HepG2 (cell line): ENCODE data around the gene ZNF786. TPM values are rescaled to one million over a fixed set of nuclear protein-coding genes. Genes with fewer than 3 reads are reported as not detected.

Experiments
- ARHGAP35 ChIP-seq: sonication (generic); formaldehyde crosslinking; IDR thresholded peaks from 2 replicates; pipeline ENCODE4 v1.9.0; 2022; ENCODE audit warnings: mild to moderate bottlenecking, inconsistent platforms, moderate library complexity, missing genetic modification reagents, borderline replicate concordance
- CBX2 ChIP-seq, 2 experiments: fragments of 200-600 bp in 1 of 2; sonication (generic); formaldehyde crosslinking in 1 of 2; IDR thresholded peaks; 2 replicates each; pipeline versions ENCODE4 v1.7.0 to v1.8.1; 2018 to 2022; ENCODE audit warnings: low read depth in 2 of 2, low read length in 1 of 2, mild to moderate bottlenecking in 1 of 2, missing genetic modification reagents in 1 of 2
- DPF2 ChIP-seq: sonication (generic); formaldehyde crosslinking; IDR thresholded peaks from 2 replicates; pipeline ENCODE4 v1.4.0; 2020; ENCODE audit warnings: mild to moderate bottlenecking, low read depth, missing genetic modification reagents, borderline replicate concordance
- E2F5 ChIP-seq: sonication (generic); formaldehyde crosslinking; conservative IDR thresholded peaks from 2 replicates; pipeline ENCODE4 v1.4.0; 2020; ENCODE audit warnings: missing genetic modification reagents
- FOSL1 ChIP-seq: sonication (generic); formaldehyde crosslinking; IDR thresholded peaks from 2 replicates; pipeline ENCODE4 v1.9.0; 2021; ENCODE audit warnings: missing genetic modification reagents, borderline replicate concordance
- HDAC2 ChIP-seq: sonication (generic); formaldehyde crosslinking; IDR thresholded peaks from 2 replicates; pipeline ENCODE4 v1.4.0; 2020; ENCODE audit warnings: missing genetic modification reagents
- KLF16 ChIP-seq, 2 experiments: sonication (generic) in 1 of 2; formaldehyde crosslinking in 1 of 2; IDR thresholded peaks; 2 replicates each; pipeline versions ENCODE4 v1.6.1 to v1.8.0; 2016 to 2023; ENCODE audit warnings: missing genetic modification reagents in 2 of 2, missing compliant biosample characterization in 1 of 2
- NCOA5 ChIP-seq: sonication (generic); formaldehyde crosslinking; IDR thresholded peaks from 2 replicates; pipeline ENCODE4 v1.4.0; 2020; ENCODE audit warnings: missing genetic modification reagents
- PCBP1 ChIP-seq: fragments of 200-400 bp; formaldehyde crosslinking; IDR thresholded peaks from 2 replicates; pipeline ENCODE4 v1.6.1; 2017; ENCODE audit warnings: mild to moderate bottlenecking, low read depth, low read length, borderline replicate concordance
- PCBP2 ChIP-seq: fragments of 200-400 bp; formaldehyde crosslinking; optimal IDR thresholded peaks from 2 replicates; pipeline ENCODE3; 2018; ENCODE audit warnings: low read length, low read depth; ENCODE audit not compliant: poor library complexity, severe bottlenecking
- REST ChIP-seq, 2 experiments: IDR thresholded peaks; 2 replicates each; pipeline ENCODE4 v1.6.1; 2011 to 2012; ENCODE audit warnings: low read length in 2 of 2, borderline replicate concordance in 1 of 2, low read depth in 1 of 2, mild to moderate bottlenecking in 1 of 2, moderate library complexity in 1 of 2
- RNF219 ChIP-seq: sonication (generic); formaldehyde crosslinking; IDR thresholded peaks from 2 replicates; pipeline ENCODE4 v1.5.0; 2020; ENCODE audit warnings: mild to moderate bottlenecking, missing genetic modification reagents
- RXRA ChIP-seq: sonication (generic); formaldehyde crosslinking; IDR thresholded peaks from 2 replicates; pipeline ENCODE4 v1.5.1; 2020; ENCODE audit warnings: missing genetic modification reagents
- SALL1 ChIP-seq: sonication (generic); formaldehyde crosslinking; IDR thresholded peaks from 2 replicates; pipeline ENCODE4 v1.8.0; 2022; ENCODE audit warnings: mild to moderate bottlenecking, missing genetic modification reagents
- TCF7 ChIP-seq: sonication (generic); IDR thresholded peaks from 2 replicates; pipeline ENCODE4 v1.6.1; 2016; ENCODE audit warnings: antibody characterized with exemption, low read depth
- TOPORS ChIP-seq: sonication (generic); formaldehyde crosslinking; IDR thresholded peaks from 2 replicates; pipeline ENCODE4 v1.8.0; 2023; ENCODE audit warnings: mild to moderate bottlenecking, missing genetic modification reagents
- TP53 ChIP-seq: sonication (generic); formaldehyde crosslinking; conservative IDR thresholded peaks from 2 replicates; pipeline ENCODE4 v1.4.0; 2020; ENCODE audit warnings: missing genetic modification reagents
- ZFX ChIP-seq: sonication (generic); formaldehyde crosslinking; IDR thresholded peaks from 2 replicates; pipeline ENCODE4 v1.4.0; 2020; ENCODE audit warnings: mild to moderate bottlenecking, low read depth, missing genetic modification reagents, moderate library complexity
- ZIK1 ChIP-seq: sonication (generic); formaldehyde crosslinking; IDR thresholded peaks from 2 replicates; pipeline ENCODE4 v1.5.0; 2020; ENCODE audit warnings: mild to moderate bottlenecking, low read depth, missing genetic modification reagents, borderline replicate concordance
- ZNF17 ChIP-seq: sonication (generic); formaldehyde crosslinking; IDR thresholded peaks from 2 replicates; pipeline ENCODE4 v1.5.0; 2020; ENCODE audit warnings: mild to moderate bottlenecking, missing genetic modification reagents
- ZNF546 ChIP-seq: sonication (generic); formaldehyde crosslinking; conservative IDR thresholded peaks from 2 replicates; pipeline ENCODE4 v1.8.1; 2023; ENCODE audit warnings: mild to moderate bottlenecking, missing genetic modification reagents
- ZNF569 ChIP-seq: sonication (generic); formaldehyde crosslinking; IDR thresholded peaks from 2 replicates; pipeline ENCODE4 v1.5.0; 2020; ENCODE audit warnings: mild to moderate bottlenecking, missing genetic modification reagents, moderate library complexity, borderline replicate concordance
- ZNF678 ChIP-seq: sonication (generic); formaldehyde crosslinking; IDR thresholded peaks from 2 replicates; pipeline ENCODE4 v1.4.0; 2020; ENCODE audit warnings: mild to moderate bottlenecking, missing genetic modification reagents
- polyA plus RNA-seq, 8 experiments: library from polyadenylated mRNA; depleted of rRNA in 3 of 8; stranded (reverse) in 7 of 8; unstranded in 1 of 8; fragments of >200 nt; fragmentation: Illumina TruSeq in 4 of 8; extraction: Trizol in 4 of 8; gene quantifications; 2 replicates each; pipeline versions ENCODE4 v1.2.1 to v1.2.3, GENCODE V29; 2011 to 2016; ENCODE audit warnings: low read depth in 4 of 8, missing spikeins in 1 of 8, mixed read lengths in 1 of 8; ENCODE audit not compliant: insufficient read depth in 1 of 8
- total RNA-seq, 5 experiments: library from RNA; depleted of rRNA; stranded (reverse); fragments of >200 nt; fragmentation: Illumina TruSeq; extraction: Trizol; gene quantifications; 2 replicates each; pipeline ENCODE4 v1.2.3, GENCODE V29; 2016; ENCODE audit warnings: low read depth in 1 of 5

The ZNF786 gene
- total and polyA plus RNA-seq, 2 of the 13 experiments (the other 11 are each of a cell fraction or from before 2014, with no cell fraction given), result 2.0 to 4.0 TPM

GRCh38 chr7:149028346-149029109 lies 62.0 kb downstream of the ZNF786 start, which contains the start of gene PDIA4 (continued):
- no peak for TF ChIP-seq ZNF678 (CRISPR knock-in tag)
- TF ChIP-seq RNF219 (CRISPR knock-in tag), result no peak
- no peak for TF ChIP-seq DPF2
- TF ChIP-seq ZNF546, result peak; percentile 65; the same call in 1 of the 2 replicates
- peak; percentile 61 for TF ChIP-seq TCF7
- TF ChIP-seq NCOA5, result no peak
- TF ChIP-seq CBX2 (IDR thresholded peaks at IDR 0.05; ENCODE audit: low read depth, low read length), result no peak
- no peak for TF ChIP-seq CBX2 (CRISPR knock-in tag; IDR thresholded peaks at IDR 0.05; ENCODE audit: low read depth)
- TF ChIP-seq ZNF17, result no peak
- TF ChIP-seq ZIK1 (CRISPR knock-in tag), result no peak
- TF ChIP-seq HDAC2, result peak; percentile 67
- no peak for TF ChIP-seq REST (IDR thresholded peaks at IDR 0.05; ENCODE audit: borderline replicate concordance in 1 of 2, low read depth in 1 of 2, low read length in 2 of 2)
- no peak for TF ChIP-seq TP53 (CRISPR knock-in tag)
- no peak for TF ChIP-seq FOSL1 (CRISPR knock-in tag)
- peak; percentile 96 for TF ChIP-seq ZFX (CRISPR knock-in tag)
- TF ChIP-seq SALL1 (CRISPR knock-in tag), result peak; percentile 72; the same call in 1 of the 2 replicates
- TF ChIP-seq PCBP2, result no peak
- TF ChIP-seq PCBP1, result no peak
- TF ChIP-seq ZNF569 (CRISPR knock-in tag), result peak; percentile 75; the same call in 1 of the 2 replicates
- peak in 1 of 2 experiments; percentile 64; a peak in 2 of 4 replicates for TF ChIP-seq KLF16 (CRISPR knock-in tag; IDR thresholded peaks at IDR 0.05)
- peak; percentile 33; the same call in 1 of the 2 replicates for TF ChIP-seq RXRA (CRISPR knock-in tag)
- TF ChIP-seq ARHGAP35 (CRISPR knock-in tag), result 0 out of 2 replicates have a peak, but pooled peaks have one; percentile 12
- peak; percentile 77 for TF ChIP-seq E2F5 (CRISPR knock-in tag)
- TF ChIP-seq TOPORS (CRISPR knock-in tag), result peak; percentile 97
